ENCODE data around the gene RPL37. TPM values are rescaled to one million over a fixed set of nuclear protein-coding genes. Genes with fewer than 3 reads are reported as not detected.

Gene RPL37
- total RNA-seq, 6 experiments from 2014 or later = 36.5 to 472 (median 400) TPM

GRCh38 chr5:40847525-40847924 lies 12.5 kb upstream of the RPL37 start:
- Histone ChIP-seq H3K4me3 (no peak overlapping the region), H3K36me3 (peaks cover 0 to 2% (median 0%) of the 10 kb centered on the region in 4 donors), H3K4me1 (no peaks in the 10 kb centered on the region), H3K27ac (no peak overlapping the region), H3K9me3 (no peaks in the 10 kb centered on the region), H3K27me3 (no peaks in the 10 kb centered on the region)
- 89% methylated on average over 1 of the region's 1 CpG for WGBS (ENCODE audit: insufficient coverage, low coverage, low lambda C conversion rate, missing lambda C conversion rate)
- intact Hi-C loops (cut with DNase I) = no loop called here
- no peak for ATAC-seq
- no peak for DNase-seq
- TF ChIP-seq POLR2A (IDR thresholded peaks at IDR 0.05) = no peak
- TF ChIP-seq, protein P1, sequence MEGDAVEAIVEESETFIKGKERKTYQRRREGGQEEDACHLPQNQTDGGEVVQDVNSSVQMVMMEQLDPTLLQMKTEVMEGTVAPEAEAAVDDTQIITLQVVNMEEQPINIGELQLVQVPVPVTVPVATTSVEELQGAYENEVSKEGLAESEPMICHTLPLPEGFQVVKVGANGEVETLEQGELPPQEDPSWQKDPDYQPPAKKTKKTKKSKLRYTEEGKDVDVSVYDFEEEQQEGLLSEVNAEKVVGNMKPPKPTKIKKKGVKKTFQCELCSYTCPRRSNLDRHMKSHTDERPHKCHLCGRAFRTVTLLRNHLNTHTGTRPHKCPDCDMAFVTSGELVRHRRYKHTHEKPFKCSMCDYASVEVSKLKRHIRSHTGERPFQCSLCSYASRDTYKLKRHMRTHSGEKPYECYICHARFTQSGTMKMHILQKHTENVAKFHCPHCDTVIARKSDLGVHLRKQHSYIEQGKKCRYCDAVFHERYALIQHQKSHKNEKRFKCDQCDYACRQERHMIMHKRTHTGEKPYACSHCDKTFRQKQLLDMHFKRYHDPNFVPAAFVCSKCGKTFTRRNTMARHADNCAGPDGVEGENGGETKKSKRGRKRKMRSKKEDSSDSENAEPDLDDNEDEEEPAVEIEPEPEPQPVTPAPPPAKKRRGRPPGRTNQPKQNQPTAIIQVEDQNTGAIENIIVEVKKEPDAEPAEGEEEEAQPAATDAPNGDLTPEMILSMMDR (IDR thresholded peaks at IDR 0.05) = no peak

DNA sequence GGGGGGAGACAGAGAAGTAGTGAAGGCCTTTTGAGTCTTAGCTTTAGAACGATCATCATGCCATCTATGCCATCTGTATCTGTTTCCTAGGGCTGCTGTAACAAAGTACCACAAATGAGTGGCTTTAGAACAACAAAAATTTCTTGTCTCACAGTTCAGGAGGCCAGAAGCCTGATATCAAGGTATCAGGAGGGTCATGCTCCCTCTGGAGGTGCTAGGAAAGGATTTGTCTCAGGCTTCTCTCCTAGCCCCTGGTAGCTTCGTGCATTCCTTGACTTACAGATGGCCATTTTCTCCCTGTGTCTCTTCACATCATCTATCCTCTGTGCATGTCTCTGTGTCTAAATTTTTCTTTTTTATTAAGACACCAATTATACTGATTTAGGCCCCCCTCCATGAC lies 11.3 kb upstream of the RPL37 start:
- DNase-seq (no peak), ATAC-seq (no peak)
- Histone ChIP-seq H3K27ac (no peak overlapping the region), H3K4me1 (no peaks in the 10 kb centered on the region), H3K27me3 (peaks cover 0 to 4% of the 10 kb centered on the region in 2 donors), H3K9me3 (no peaks in the 10 kb centered on the region), H3K36me3 (peaks cover 0 to under 1% (median 0%) of the 10 kb centered on the region in 4 donors), H3K4me3 (no peak overlapping the region)
- WGBS (ENCODE audit: insufficient coverage, low coverage, low lambda C conversion rate, missing lambda C conversion rate) = 100% methylated on average over 1 of the region's 2 CpGs
- no peak for TF ChIP-seq POLR2A (IDR thresholded peaks at IDR 0.05)
- TF ChIP-seq, protein P1 (IDR thresholded peaks at IDR 0.05) = no peak
- intact Hi-C loops (cut with DNase I) = no loop called here

GRCh38 chr5:40844565-40844964 lies 9.5 kb upstream of the RPL37 start:
- H3K27me3 ChIP-seq = peaks cover 0 to 4% of the 10 kb centered on the region in 2 donors
- ATAC-seq = no peak
- no peaks in the 10 kb centered on the region for H3K36me3 ChIP-seq
- 89% methylated on average over 4 of the region's 4 CpGs for WGBS (ENCODE audit: insufficient coverage, low coverage, low lambda C conversion rate, missing lambda C conversion rate)
- no peak for DNase-seq
- H3K27ac ChIP-seq = no peak overlapping the region
- no peak for TF ChIP-seq POLR2A (IDR thresholded peaks at IDR 0.05)
- TF ChIP-seq, protein P1 (IDR thresholded peaks at IDR 0.05) = no peak
- H3K9me3 ChIP-seq = no peaks in the 10 kb centered on the region
- no peak overlapping the region for H3K4me3 ChIP-seq
- intact Hi-C loops (cut with DNase I) = no loop called here
- no peaks in the 10 kb centered on the region for H3K4me1 ChIP-seq

DNA sequence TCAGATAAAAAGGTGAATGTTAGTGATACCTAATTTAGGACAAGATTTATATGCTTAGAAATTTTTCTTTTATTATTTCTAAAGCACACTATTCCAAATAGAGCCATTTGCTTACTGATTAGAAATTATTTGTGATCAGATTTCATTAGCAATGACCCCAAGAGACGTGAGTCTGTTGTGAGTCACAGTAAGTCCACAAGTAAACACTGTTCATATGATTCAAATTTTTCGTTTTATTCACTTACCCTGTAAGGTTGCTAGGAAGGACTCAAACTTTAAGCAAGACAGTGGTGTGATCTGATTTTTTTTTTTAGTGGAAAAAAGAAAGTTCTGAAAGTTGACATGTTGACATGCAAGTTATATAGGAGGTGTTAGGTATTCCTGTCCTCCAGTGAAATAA lies 7.3 kb upstream of the RPL37 start:
- ATAC-seq = peak in 1 of 4 donors; percentile 47

More for the DNA sequence above, 7.3 kb upstream of the RPL37 start:
- intact Hi-C loops (cut with DNase I) = no loop called here
- Histone ChIP-seq H3K4me1 (no peaks in the 10 kb centered on the region), H3K4me3 (peak overlapping the region in 2 of 3 donors; percentile 6 to 41), H3K36me3 (no peaks in the 10 kb centered on the region), H3K9me3 (no peaks in the 10 kb centered on the region), H3K27ac (no peak overlapping the region), H3K27me3 (peaks cover 0 to 4% of the 10 kb centered on the region in 2 donors)
- no peak for DNase-seq
- TF ChIP-seq POLR2A (IDR thresholded peaks at IDR 0.05) = no peak
- TF ChIP-seq, protein P1 (IDR thresholded peaks at IDR 0.05) = no peak
- 43% methylated on average over 2 of the region's 2 CpGs for WGBS (ENCODE audit: insufficient coverage, low coverage, low lambda C conversion rate, missing lambda C conversion rate)

Data from right lobe of liver (tissue), 6 donors.